ENCODE measurements around the gene ETV1. TPM values are rescaled to one million over a fixed set of nuclear protein-coding genes. Genes with fewer than 3 reads are reported as not detected.

Gene ETV1
- total RNA-seq, 6 experiments from 2014 or later: 3.3 to 8.2 (median 5.6) TPM

- Histone ChIP-seq H3K4me3 (no peak overlapping the region), H3K4me1 (no peaks in the 10 kb centered on the region), H3K9me3 (no peaks in the 10 kb centered on the region), H3K36me3 (no peaks in the 10 kb centered on the region), H3K27ac (no peak overlapping the region), H3K27me3 (no peaks in the 10 kb centered on the region)
- ATAC-seq (no peak), DNase-seq (no peak)
- WGBS (ENCODE audit: insufficient coverage, low coverage, low lambda C conversion rate, missing lambda C conversion rate): 61% methylated on average over 5 of the region's 5 CpGs
- intact Hi-C loops (cut with DNase I): no loop called here
- TF ChIP-seq CTCF (IDR thresholded peaks at IDR 0.05): no peak
- TF ChIP-seq POLR2A (IDR thresholded peaks at IDR 0.05): no peak
Measured at GRCh38 chr7:13980474-13980873, 9.0 kb downstream of the ETV1 start.

- no peaks in the 10 kb centered on the region for H3K36me3 ChIP-seq
- intact Hi-C loops (cut with DNase I): no loop called here
- ATAC-seq (no peak), DNase-seq (no peak)
- H3K4me3 ChIP-seq: no peak overlapping the region
- no peaks in the 10 kb centered on the region for H3K9me3 ChIP-seq
- 76% methylated on average over 5 of the region's 5 CpGs for WGBS (ENCODE audit: insufficient coverage, low coverage, low lambda C conversion rate, missing lambda C conversion rate)
- H3K4me1 ChIP-seq: no peaks in the 10 kb centered on the region
- TF ChIP-seq CTCF (IDR thresholded peaks at IDR 0.05): no peak
- no peak for TF ChIP-seq POLR2A (IDR thresholded peaks at IDR 0.05)
- H3K27me3 ChIP-seq: no peaks in the 10 kb centered on the region
- H3K27ac ChIP-seq: no peak overlapping the region
Measured at GRCh38 chr7:13979671-13980435, 9.6 kb downstream of the ETV1 start.

- H3K4me3 ChIP-seq: no peak overlapping the region
- intact Hi-C loops (cut with DNase I): no loop called here
- H3K9me3 ChIP-seq: no peaks in the 10 kb centered on the region
- H3K4me1 ChIP-seq: no peaks in the 10 kb centered on the region
- DNase-seq: no peak
- no peaks in the 10 kb centered on the region for H3K27me3 ChIP-seq
- no peak overlapping the region for H3K27ac ChIP-seq
- no peak for TF ChIP-seq CTCF (IDR thresholded peaks at IDR 0.05)
- TF ChIP-seq POLR2A (IDR thresholded peaks at IDR 0.05): no peak
- H3K36me3 ChIP-seq: no peaks in the 10 kb centered on the region
- WGBS (ENCODE audit: insufficient coverage, low coverage, low lambda C conversion rate, missing lambda C conversion rate): 97% methylated on average over 4 of the region's 4 CpGs
- no peak for ATAC-seq
Measured at GRCh38 chr7:13976594-13976993, 12.9 kb downstream of the ETV1 start.

GRCh38 chr7:13965077-13965476, 24.4 kb downstream of the ETV1 start:
- Histone ChIP-seq H3K27me3 (no peaks in the 10 kb centered on the region), H3K9me3 (no peaks in the 10 kb centered on the region), H3K4me3 (no peak overlapping the region), H3K27ac (no peak overlapping the region), H3K36me3 (no peaks in the 10 kb centered on the region), H3K4me1 (no peaks in the 10 kb centered on the region)
- WGBS (ENCODE audit: insufficient coverage, low coverage, low lambda C conversion rate, missing lambda C conversion rate): 85% methylated on average over 6 of the region's 6 CpGs
- TF ChIP-seq POLR2A (IDR thresholded peaks at IDR 0.05) (no peak), CTCF (IDR thresholded peaks at IDR 0.05) (no peak)
- DNase-seq (no peak), ATAC-seq (no peak)
- intact Hi-C loops (cut with DNase I): no loop called here

All from right lobe of liver (tissue), 6 donors.